ENCODE measurements around the gene GNAS. TPM values are rescaled to one million over a fixed set of nuclear protein-coding genes. Genes with fewer than 3 reads are reported as not detected.

The GNAS gene
- total RNA-seq, 1 donor from 2014 or later: 2,003 TPM

DNA sequence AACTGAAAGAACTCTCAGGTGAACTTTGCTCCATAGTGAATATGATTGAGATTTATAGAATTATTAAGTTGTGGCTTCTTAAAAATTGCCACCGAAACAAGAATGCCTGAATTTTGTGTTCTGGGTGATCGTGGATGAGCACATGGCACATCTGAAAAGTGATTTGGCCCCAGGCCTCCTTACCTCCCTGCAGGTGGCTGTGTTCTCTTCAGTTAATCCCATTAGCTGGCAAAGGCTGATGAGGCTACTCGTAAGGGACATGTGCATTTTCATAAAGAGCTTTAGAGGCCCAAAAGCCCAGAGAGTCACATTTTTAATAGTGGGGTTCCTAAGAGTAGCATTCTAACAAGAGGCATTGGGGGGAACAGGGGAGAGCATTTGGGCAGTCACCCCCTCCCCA, 22.6 kb downstream of the GNAS start:
- no peak overlapping the region for H3K4me3 Mint-ChIP-seq (ENCODE audit: unreplicated experiment)
- no peaks in the 10 kb centered on the region for H3K27me3 Mint-ChIP-seq (ENCODE audit: low read depth, unreplicated experiment)
- DNase-seq (ENCODE audit: low read depth) (no peak), FAIRE-seq (no peak)
- no peaks in the 10 kb centered on the region for H3K79me2 ChIP-seq (ENCODE audit: insufficient read depth, low read length)
- H3K27ac ChIP-seq (ENCODE audit: low read depth, low read length): no peak overlapping the region
- H3K9me3 ChIP-seq (ENCODE audit: insufficient read depth, low read depth, low read length): no peaks in the 10 kb centered on the region
- H3K4me1 Mint-ChIP-seq (ENCODE audit: low read depth, unreplicated experiment): peaks cover 10% of the 10 kb centered on the region
- TF ChIP-seq EZH2 (IDR thresholded peaks at IDR 0.05; ENCODE audit: insufficient read depth, low read length): no peak
- no peak overlapping the region for H3K4me3 ChIP-seq (ENCODE audit: insufficient read depth, low read depth, low read length)
- no peak overlapping the region for H3K27ac Mint-ChIP-seq (ENCODE audit: unreplicated experiment)
- no peaks in the 10 kb centered on the region for H3K36me3 Mint-ChIP-seq (ENCODE audit: low read depth, unreplicated experiment)
- no peaks in the 10 kb centered on the region for H3K36me3 ChIP-seq (ENCODE audit: insufficient read depth, low read length)
- peak overlapping the region; percentile 71 for H3K4me2 ChIP-seq (ENCODE audit: low read length)
- H3K9me3 Mint-ChIP-seq (ENCODE audit: unreplicated experiment): no peaks in the 10 kb centered on the region
- no peak overlapping the region for H3K9ac ChIP-seq (ENCODE audit: low read length)
- H4K20me1 ChIP-seq (ENCODE audit: insufficient read depth, low read length): no peaks in the 10 kb centered on the region
- H3K27me3 ChIP-seq (ENCODE audit: insufficient read depth, low read length): no peaks in the 10 kb centered on the region
- H3K4me1 ChIP-seq (ENCODE audit: insufficient read depth, low read length): peaks cover 12% of the 10 kb centered on the region
- H2AFZ ChIP-seq (ENCODE audit: low read depth, low read length): no peak overlapping the region

DNA sequence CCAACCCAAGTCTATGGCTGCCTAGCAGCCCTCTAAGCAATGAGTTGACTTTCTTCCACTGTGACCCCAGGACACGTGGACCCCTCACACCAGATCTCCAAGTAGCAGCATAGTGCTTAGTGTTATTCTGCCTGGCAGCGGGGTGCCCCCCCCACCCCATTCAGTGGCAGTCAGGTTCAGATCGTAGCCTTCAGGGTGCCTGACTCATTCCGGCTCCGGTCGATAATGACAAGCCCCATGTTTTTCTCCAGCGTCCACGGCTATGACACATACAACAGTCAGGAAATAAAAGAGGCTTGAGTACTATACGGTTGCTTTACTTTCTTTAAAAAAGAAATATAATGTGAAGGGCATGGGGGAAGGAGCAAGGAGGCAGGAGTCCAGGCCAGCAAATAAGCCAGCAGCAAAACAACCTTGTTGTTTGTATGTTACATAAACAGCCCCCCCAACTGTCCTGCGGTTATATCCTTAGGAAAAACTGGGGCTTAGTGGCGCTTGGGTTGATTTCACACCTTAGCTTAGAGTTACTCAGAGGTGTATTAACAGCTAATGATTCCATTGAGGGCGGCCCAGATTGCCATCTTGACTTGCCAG, 23.1 kb downstream of the GNAS start:
- Histone ChIP-seq H4K20me1 (ENCODE audit: insufficient read depth, low read length) (no peaks in the 10 kb centered on the region), H3K79me2 (ENCODE audit: insufficient read depth, low read length) (no peaks in the 10 kb centered on the region), H3K36me3 (ENCODE audit: insufficient read depth, low read length) (no peaks in the 10 kb centered on the region), H3K4me3 (ENCODE audit: insufficient read depth, low read depth, low read length) (no peak overlapping the region), H3K27me3 (ENCODE audit: insufficient read depth, low read length) (no peaks in the 10 kb centered on the region), H3K4me2 (ENCODE audit: low read length) (peak overlapping the region; percentile 71), H3K4me1 (ENCODE audit: insufficient read depth, low read length) (peaks cover 12% of the 10 kb centered on the region), H3K27ac (ENCODE audit: low read depth, low read length) (no peak overlapping the region), H2AFZ (ENCODE audit: low read depth, low read length) (no peak overlapping the region), H3K9ac (ENCODE audit: low read length) (peak overlapping the region; percentile 16), H3K9me3 (ENCODE audit: insufficient read depth, low read depth, low read length) (no peaks in the 10 kb centered on the region)
- peak; percentile 56 for DNase-seq (ENCODE audit: low read depth)
- TF ChIP-seq EZH2 (IDR thresholded peaks at IDR 0.05; ENCODE audit: insufficient read depth, low read length): no peak
- TF ChIP-seq, protein P1, sequence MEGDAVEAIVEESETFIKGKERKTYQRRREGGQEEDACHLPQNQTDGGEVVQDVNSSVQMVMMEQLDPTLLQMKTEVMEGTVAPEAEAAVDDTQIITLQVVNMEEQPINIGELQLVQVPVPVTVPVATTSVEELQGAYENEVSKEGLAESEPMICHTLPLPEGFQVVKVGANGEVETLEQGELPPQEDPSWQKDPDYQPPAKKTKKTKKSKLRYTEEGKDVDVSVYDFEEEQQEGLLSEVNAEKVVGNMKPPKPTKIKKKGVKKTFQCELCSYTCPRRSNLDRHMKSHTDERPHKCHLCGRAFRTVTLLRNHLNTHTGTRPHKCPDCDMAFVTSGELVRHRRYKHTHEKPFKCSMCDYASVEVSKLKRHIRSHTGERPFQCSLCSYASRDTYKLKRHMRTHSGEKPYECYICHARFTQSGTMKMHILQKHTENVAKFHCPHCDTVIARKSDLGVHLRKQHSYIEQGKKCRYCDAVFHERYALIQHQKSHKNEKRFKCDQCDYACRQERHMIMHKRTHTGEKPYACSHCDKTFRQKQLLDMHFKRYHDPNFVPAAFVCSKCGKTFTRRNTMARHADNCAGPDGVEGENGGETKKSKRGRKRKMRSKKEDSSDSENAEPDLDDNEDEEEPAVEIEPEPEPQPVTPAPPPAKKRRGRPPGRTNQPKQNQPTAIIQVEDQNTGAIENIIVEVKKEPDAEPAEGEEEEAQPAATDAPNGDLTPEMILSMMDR (IDR thresholded peaks at IDR 0.05; ENCODE audit: insufficient read depth, low read depth, low read length): no peak
- no peaks in the 10 kb centered on the region for H3K36me3 Mint-ChIP-seq (ENCODE audit: low read depth, unreplicated experiment)
- H3K4me3 Mint-ChIP-seq (ENCODE audit: unreplicated experiment): peak overlapping the region; percentile 11
- H3K27me3 Mint-ChIP-seq (ENCODE audit: low read depth, unreplicated experiment): no peaks in the 10 kb centered on the region
- no peak overlapping the region for H3K27ac Mint-ChIP-seq (ENCODE audit: unreplicated experiment)
- no peaks in the 10 kb centered on the region for H3K9me3 Mint-ChIP-seq (ENCODE audit: unreplicated experiment)
- H3K4me1 Mint-ChIP-seq (ENCODE audit: low read depth, unreplicated experiment): peaks cover 10% of the 10 kb centered on the region
- no peak for FAIRE-seq

DNA sequence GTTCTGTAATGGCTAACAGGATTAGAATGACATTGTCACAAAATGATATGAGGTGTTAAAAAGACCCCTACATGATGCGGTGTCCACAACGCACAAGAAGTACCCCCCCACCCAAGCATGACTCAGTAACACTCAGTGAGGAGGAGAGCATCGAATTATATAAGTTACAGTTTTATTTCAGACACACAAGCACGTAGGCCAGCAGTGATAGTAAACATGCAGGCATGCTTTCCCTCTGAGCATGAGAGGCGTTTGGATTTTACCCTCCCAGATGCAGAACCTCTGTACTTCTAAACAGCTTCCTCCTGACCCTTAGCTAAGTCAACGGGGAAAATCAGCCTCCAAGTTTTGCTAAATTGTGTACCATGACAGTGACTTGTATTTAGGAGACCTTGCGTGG, 23.9 kb downstream of the GNAS start:
- Histone ChIP-seq H3K9ac (ENCODE audit: low read length) (no peak overlapping the region), H3K36me3 (ENCODE audit: insufficient read depth, low read length) (no peaks in the 10 kb centered on the region), H3K27me3 (ENCODE audit: insufficient read depth, low read length) (no peaks in the 10 kb centered on the region), H3K4me1 (ENCODE audit: insufficient read depth, low read length) (peaks cover 12% of the 10 kb centered on the region), H3K4me3 (ENCODE audit: insufficient read depth, low read depth, low read length) (no peak overlapping the region), H4K20me1 (ENCODE audit: insufficient read depth, low read length) (no peaks in the 10 kb centered on the region), H3K9me3 (ENCODE audit: insufficient read depth, low read depth, low read length) (no peaks in the 10 kb centered on the region), H3K4me2 (ENCODE audit: low read length) (no peak overlapping the region), H2AFZ (ENCODE audit: low read depth, low read length) (no peak overlapping the region), H3K27ac (ENCODE audit: low read depth, low read length) (no peak overlapping the region), H3K79me2 (ENCODE audit: insufficient read depth, low read length) (no peaks in the 10 kb centered on the region)
- Mint-ChIP-seq H3K36me3 (ENCODE audit: low read depth, unreplicated experiment) (no peaks in the 10 kb centered on the region), H3K4me3 (ENCODE audit: unreplicated experiment) (no peak overlapping the region), H3K27ac (ENCODE audit: unreplicated experiment) (no peak overlapping the region), H3K27me3 (ENCODE audit: low read depth, unreplicated experiment) (no peaks in the 10 kb centered on the region), H3K4me1 (ENCODE audit: low read depth, unreplicated experiment) (peaks cover 10% of the 10 kb centered on the region), H3K9me3 (ENCODE audit: unreplicated experiment) (no peaks in the 10 kb centered on the region)
- DNase-seq (ENCODE audit: low read depth): no peak
- TF ChIP-seq, protein P1 (IDR thresholded peaks at IDR 0.05; ENCODE audit: insufficient read depth, low read depth, low read length): no peak
- TF ChIP-seq EZH2 (IDR thresholded peaks at IDR 0.05; ENCODE audit: insufficient read depth, low read length): no peak
- FAIRE-seq: no peak
